MM.1S (cell line): Measurements from ENCODE around the gene GRHL3.

Source experiments
- DNase-seq: peaks from one replicate; pipeline ENCODE4 v3.0.0-alpha.2; 2015
- H2AFZ ChIP-seq: fragments of 300-600 bp; sonication (generic); 2 replicates; pipeline ENCODE4 v1.6.0; 2016; ENCODE audit warnings: antibody characterized with exemption, low read length
- H3F3A ChIP-seq: fragments of 300-600 bp; sonication (generic); 2 replicates; pipeline ENCODE4 v1.6.1; 2016; ENCODE audit warnings: mild to moderate bottlenecking, antibody characterized with exemption, low read length, moderate library complexity, mixed read lengths; ENCODE audit not compliant: insufficient read depth
- H3K27ac ChIP-seq: fragments of 300-600 bp; sonication (generic); 2 replicates; pipeline ENCODE4 v1.5.1; 2016; ENCODE audit warnings: mild to moderate bottlenecking, low read length
- H3K27me3 ChIP-seq: fragments of 300-600 bp; sonication (generic); replicated peaks from 2 replicates; pipeline ENCODE4 v1.6.0; 2016; ENCODE audit warnings: low read length; ENCODE audit not compliant: insufficient read depth
- H3K36me3 ChIP-seq: fragments of 300-600 bp; sonication (generic); replicated peaks from 2 replicates; pipeline ENCODE4 v1.6.1; 2016; ENCODE audit warnings: mild to moderate bottlenecking, low read length, mixed read lengths; ENCODE audit not compliant: insufficient read depth
- H3K4me1 ChIP-seq: fragments of 300-600 bp; sonication (generic); 2 replicates; pipeline ENCODE4 v1.6.1; 2016; ENCODE audit warnings: low read length, mixed read lengths
- H3K4me2 ChIP-seq: fragments of 300-600 bp; sonication (generic); 2 replicates; pipeline ENCODE4 v1.6.0; 2016; ENCODE audit warnings: low read depth, low read length
- H3K4me3 ChIP-seq: fragments of 300-600 bp; sonication (generic); 2 replicates; pipeline ENCODE4 v1.5.1; 2016; ENCODE audit warnings: low read length, mixed read lengths
- H3K79me2 ChIP-seq: fragments of 300-600 bp; sonication (generic); 2 replicates; pipeline ENCODE4 v1.6.1; 2016; ENCODE audit warnings: mixed run types, low read length, mixed read lengths
- H3K9ac ChIP-seq: fragments of 300-600 bp; sonication (generic); 2 replicates; pipeline ENCODE4 v1.6.1; 2016; ENCODE audit warnings: low read length, mixed read lengths
- H3K9me2 ChIP-seq: fragments of 300-600 bp; sonication (generic); replicated peaks from 2 replicates; pipeline ENCODE4 v1.6.1; 2016; ENCODE audit warnings: mild to moderate bottlenecking, low read length, mixed read lengths; ENCODE audit not compliant: insufficient read depth
- H3K9me3 ChIP-seq: fragments of 300-600 bp; sonication (generic); replicated peaks from 2 replicates; pipeline ENCODE4 v1.6.1; 2016; ENCODE audit warnings: mild to moderate bottlenecking, low read length, mixed read lengths; ENCODE audit not compliant: insufficient read depth
- H4K20me1 ChIP-seq: fragments of 300-600 bp; sonication (generic); 2 replicates; pipeline ENCODE4 v1.6.1; 2016; ENCODE audit warnings: mild to moderate bottlenecking, low read length, moderate library complexity, mixed read lengths; ENCODE audit not compliant: insufficient read depth
- CTCF ChIP-seq: fragments of 300-600 bp; sonication (generic); IDR thresholded peaks from 2 replicates; pipeline ENCODE4 v1.5.1; 2016; ENCODE audit warnings: antibody characterized with exemption, low read length, mixed read lengths
- EZH2 ChIP-seq: fragments of 300-600 bp; sonication (generic); optimal IDR thresholded peaks from 2 replicates; pipeline ENCODE3; 2017; ENCODE audit warnings: low read depth, mild to moderate bottlenecking, antibody characterized with exemption, low read length, mixed read lengths
- EZH2phosphoT487 ChIP-seq: fragments of 300-600 bp; sonication (generic); IDR thresholded peaks from 2 replicates; pipeline ENCODE4 v1.6.1; 2018; ENCODE audit warnings: antibody characterized with exemption, low read length

GRHL3 gene

GRCh38 chr1:24300971-24301784 lies 18.0 kb upstream of the GRHL3 start:
- Histone ChIP-seq H3K4me3 (no peak overlapping the region), H3K36me3 (no peaks in the 10 kb centered on the region), H3K4me2 (no peak overlapping the region), H3F3A (no peaks in the 10 kb centered on the region), H2AFZ (no peak overlapping the region), H3K79me2 (no peaks in the 10 kb centered on the region), H3K9me2 (no peaks in the 10 kb centered on the region), H3K9ac (no peak overlapping the region), H3K9me3 (no peaks in the 10 kb centered on the region), H3K27ac (no peak overlapping the region), H4K20me1 (no peaks in the 10 kb centered on the region), H3K4me1 (no peaks in the 10 kb centered on the region), H3K27me3 (no peaks in the 10 kb centered on the region)
- no peak for DNase-seq
- TF ChIP-seq EZH2 (no peak), EZH2phosphoT487 (no peak), CTCF (no peak)

- Histone ChIP-seq H4K20me1 (no peaks in the 10 kb centered on the region), H2AFZ (no peak overlapping the region), H3K36me3 (no peaks in the 10 kb centered on the region), H3K79me2 (no peaks in the 10 kb centered on the region), H3K27me3 (no peaks in the 10 kb centered on the region), H3K4me2 (no peak overlapping the region), H3K9me2 (no peaks in the 10 kb centered on the region), H3K9me3 (no peaks in the 10 kb centered on the region), H3K4me3 (no peak overlapping the region), H3K9ac (no peak overlapping the region), H3F3A (no peaks in the 10 kb centered on the region), H3K4me1 (no peaks in the 10 kb centered on the region), H3K27ac (no peak overlapping the region)
- TF ChIP-seq EZH2 (no peak), CTCF (no peak), EZH2phosphoT487 (no peak)
- DNase-seq, result no peak
Observed at GRCh38 chr1:24301785-24302175, 17.4 kb upstream of the GRHL3 start.

- H3K27me3 ChIP-seq, result no peaks in the 10 kb centered on the region
- H2AFZ ChIP-seq, result no peak overlapping the region
- H3K9me3 ChIP-seq, result no peaks in the 10 kb centered on the region
- DNase-seq, result no peak
- no peak overlapping the region for H3K4me2 ChIP-seq
- no peaks in the 10 kb centered on the region for H4K20me1 ChIP-seq
- H3K9me2 ChIP-seq, result no peaks in the 10 kb centered on the region
- no peaks in the 10 kb centered on the region for H3K79me2 ChIP-seq
- H3F3A ChIP-seq, result no peaks in the 10 kb centered on the region
- no peaks in the 10 kb centered on the region for H3K36me3 ChIP-seq
- H3K4me1 ChIP-seq, result no peaks in the 10 kb centered on the region
- TF ChIP-seq EZH2 (no peak), CTCF (no peak), EZH2phosphoT487 (no peak)
- no peak overlapping the region for H3K4me3 ChIP-seq
- no peak overlapping the region for H3K9ac ChIP-seq
- H3K27ac ChIP-seq, result no peak overlapping the region
Observed at GRCh38 chr1:24302209-24302611, 16.9 kb upstream of the GRHL3 start.
